SW480 (cell line): ENCODE data around the gene GMDS.

Source experiments
- DNase-seq: peaks from one replicate; pipeline ENCODE4 v3.0.0-alpha.2; 2016; ENCODE audit warnings: low spot score

Gene GMDS

DNA sequence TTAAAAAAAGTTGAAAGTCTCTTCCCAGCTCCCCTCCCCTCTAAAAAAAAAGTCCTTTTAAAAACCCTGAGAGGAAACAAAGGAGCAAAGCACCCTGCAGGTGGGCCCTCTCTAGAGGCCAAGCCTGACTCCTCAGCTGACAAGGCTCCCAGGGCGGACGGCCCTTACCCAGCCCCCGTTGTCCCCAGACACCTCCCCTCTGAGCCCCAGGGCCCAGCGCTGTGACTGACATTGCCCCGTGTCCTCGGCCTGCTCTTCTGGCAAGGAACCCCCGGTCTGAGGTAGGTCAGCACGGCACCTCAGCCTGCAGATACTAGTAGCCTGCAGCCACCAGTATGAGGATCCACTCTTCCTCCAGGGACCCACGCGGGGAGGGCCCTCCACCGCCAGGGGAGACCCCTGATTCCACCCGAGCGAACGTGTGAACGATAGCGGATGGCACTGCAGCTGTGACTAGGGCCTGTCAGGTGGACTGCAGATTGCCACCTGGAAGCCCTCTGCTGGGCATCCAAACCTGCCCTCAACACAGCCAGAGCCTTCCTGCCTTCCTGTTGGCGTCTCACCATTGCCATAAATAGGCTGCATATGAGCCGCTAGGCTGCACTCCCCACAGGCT, 601.5 kb downstream of the GMDS start:
- no peak for DNase-seq

DNA sequence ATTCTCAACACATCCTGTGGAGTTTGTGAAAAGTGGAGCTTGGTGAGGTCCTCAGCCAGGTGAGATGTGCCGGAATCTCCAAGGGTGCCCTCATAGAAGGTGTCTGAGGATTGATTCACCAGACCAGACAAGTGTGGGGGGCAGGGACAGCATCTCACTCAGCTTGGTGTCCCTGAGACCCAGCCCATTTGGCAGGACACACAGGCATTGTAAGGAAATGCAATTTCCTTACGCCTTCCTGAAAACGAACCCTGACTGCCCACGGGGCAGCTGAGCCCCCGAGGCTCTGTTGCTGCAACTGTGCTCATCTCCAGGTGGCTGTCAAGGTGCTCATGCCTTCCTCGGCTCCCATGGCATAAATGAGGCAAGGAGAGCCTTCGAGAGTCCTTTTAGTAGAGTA, 602.3 kb downstream of the GMDS start:
- no peak for DNase-seq

DNA sequence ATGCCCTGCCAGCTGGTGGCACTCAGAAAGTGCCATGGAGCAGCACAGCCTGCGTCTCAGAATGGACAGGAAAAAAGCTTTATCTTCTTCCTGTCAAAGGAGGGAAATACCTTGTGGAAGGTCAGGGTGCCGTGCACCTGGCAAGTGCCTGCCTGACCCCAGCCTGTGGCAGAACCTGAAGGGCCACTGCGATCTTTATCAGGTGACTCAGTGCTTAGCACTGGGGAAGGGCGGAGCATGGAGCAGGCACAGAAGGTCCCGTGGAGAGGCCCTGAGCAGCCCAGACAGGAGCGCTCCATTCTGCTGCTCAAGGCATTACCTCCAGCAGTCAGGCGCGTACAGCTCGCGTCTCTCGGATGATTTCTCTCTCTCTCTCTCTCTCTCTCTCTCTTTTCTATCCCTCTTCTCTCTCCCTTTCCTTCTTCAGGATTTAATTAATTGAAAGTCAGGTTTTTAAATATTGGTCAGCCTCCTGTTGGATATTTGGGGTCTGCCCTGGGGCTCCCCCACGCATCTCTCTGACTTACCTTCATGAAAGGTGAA, 604.0 kb downstream of the GMDS start:
- peak; percentile 50 for DNase-seq

DNA sequence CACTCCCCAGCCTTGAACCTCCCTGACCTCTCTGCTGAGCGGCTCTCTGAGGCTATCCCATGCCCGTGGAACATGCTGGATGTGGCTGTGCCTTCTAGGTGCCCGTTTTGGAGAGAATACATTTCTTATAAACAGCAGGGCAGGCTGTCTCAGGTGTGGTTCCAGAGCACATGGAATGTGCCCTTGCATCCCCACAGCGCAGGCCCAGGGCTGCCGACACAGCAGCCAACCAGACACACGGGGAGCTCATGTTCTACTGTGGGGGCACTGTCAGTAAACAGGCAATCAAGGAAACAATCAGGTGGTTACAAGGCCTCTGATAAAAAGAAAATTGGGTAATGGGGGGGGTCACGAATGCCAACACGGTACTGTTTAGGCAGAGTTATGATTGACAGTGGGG, 604.9 kb downstream of the GMDS start:
- no peak for DNase-seq

DNA sequence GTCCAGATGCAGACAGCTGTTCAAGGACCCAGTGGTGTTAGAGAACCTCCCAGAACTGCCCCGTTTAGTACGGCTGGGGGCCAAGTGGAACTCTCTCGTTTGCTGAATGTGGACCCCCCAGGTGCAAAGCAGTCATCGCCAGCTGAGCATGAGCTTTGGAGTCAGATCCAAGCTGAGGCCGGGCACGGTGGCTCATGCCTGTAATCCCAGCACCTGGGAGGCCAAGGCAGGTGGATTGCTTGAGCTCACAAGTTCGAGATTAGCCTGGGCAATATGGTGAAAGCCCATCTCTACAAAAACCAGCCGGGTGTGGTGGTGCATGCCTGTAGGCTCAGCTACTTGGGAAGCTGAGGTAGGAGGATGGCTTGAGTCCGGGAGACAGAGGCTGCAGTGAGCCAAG, 606.0 kb downstream of the GMDS start:
- DNase-seq, result no peak

GRCh38 chr6:1636971-1637871, 608.2 kb downstream of the GMDS start:
- DNase-seq, result peak; percentile 69

DNA sequence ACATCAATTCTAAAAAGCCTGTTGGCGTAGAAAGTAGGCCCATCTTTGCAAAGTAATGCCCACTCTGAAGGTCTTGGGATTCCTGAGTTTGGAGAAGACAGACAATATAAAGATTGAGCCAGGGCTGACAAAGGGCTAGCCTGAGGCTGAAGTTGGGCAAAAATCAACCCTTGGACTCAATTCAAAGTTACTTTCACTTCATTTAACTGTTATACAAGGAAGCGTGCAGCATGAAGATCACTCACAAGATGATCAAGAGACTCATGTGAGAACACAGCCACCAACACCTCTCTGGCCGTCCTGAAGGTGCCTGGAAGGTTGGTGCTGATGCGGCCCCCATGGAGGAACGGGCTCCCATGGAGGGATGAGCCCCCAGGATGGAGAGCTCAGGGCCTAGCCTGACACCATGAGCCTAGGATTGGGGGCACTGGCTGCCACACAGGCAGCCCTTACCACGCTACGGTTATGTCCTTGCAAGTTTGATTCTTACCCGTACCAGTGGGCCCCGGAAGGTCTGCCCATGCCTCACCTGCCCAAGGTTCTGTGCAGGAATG, 609.1 kb downstream of the GMDS start:
- no peak for DNase-seq

- DNase-seq, result no peak
Observed at GRCh38 chr6:1635305-1636010, 609.9 kb downstream of the GMDS start.

- DNase-seq, result no peak
Observed at GRCh38 chr6:1634081-1634480, 611.3 kb downstream of the GMDS start.

DNA sequence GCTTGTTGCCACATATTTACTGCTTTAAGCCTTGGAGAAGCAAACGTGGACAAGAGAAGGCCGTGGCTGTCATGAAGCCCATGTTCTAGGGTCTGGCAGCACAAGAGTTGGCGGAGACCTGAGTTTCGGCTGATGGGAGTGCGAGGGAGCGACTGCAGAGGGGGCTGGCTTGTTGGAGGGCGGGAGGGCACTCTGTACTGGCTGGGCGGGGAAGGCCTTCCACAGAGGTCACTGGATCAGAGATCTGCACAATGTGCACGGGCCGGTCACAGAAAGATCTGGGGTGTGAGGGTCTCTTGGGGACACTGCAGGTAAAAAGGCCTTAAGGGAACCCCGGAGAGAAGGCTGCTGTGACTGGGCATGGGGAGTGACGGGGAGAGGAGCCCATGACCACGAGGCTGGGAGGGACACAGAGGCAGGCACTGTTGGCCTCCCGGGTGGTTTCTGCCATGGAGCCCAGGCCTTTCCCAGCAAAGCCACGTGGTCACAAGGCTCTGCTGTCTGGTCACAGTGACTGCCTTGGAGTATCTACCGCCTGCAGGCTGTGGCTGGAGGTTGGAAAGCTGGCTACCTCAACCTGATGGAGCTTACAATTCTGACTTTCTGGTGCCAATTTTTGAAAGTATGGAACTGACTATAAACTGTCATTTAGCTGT, 611.9 kb downstream of the GMDS start:
- no peak for DNase-seq

DNA sequence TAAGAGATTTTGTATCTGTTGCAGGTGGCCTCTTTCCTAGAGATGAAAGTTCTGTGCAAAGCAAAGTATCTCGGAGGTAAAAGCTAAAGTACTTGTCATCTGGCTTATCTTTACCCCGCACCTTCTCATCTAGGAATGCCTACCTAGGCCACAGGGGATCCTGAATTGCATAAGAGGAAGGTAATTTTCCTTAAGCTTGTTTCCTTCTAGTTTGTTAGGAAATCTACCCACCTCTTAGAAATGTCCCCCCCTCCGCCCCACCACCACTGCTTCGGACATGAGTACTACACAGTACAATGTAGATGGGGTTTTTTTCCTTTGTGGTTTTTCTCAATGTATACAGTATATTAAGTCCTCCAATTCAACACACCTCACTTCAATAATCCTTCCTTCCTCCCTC, 614.2 kb downstream of the GMDS start:
- no peak for DNase-seq

DNA sequence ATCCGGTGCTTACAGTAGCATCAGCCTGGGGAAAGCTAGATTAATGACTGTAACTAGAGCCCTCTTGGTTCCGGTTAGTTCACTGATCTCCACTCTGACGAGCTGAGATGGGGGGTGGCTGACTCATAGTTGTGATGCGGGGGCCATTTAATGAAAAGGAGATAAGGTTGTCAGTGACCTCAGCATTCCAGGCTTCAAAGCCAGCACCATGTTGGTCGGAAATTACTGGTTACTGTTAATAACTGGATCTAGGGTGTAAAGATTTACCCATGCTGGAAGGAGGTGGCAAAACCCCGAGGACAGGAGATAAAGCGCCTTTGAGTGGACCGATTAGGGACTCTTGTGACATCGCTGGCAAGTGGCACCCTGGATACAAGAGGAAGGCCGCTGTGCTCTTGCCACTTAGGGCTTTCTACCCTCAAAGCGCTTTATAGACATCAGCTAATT, 614.6 kb downstream of the GMDS start:
- peak; percentile 89 for DNase-seq

GRCh38 chr6:1630212-1630770, 615.1 kb downstream of the GMDS start:
- no peak for DNase-seq

- no peak for DNase-seq
Observed at GRCh38 chr6:1629316-1629715, 616.1 kb downstream of the GMDS start.

GRCh38 chr6:1627827-1628560, 617.4 kb downstream of the GMDS start:
- DNase-seq, result no peak

GRCh38 chr6:1626481-1626880, 618.9 kb downstream of the GMDS start:
- no peak for DNase-seq

GRCh38 chr6:1625794-1626435, 619.5 kb downstream of the GMDS start:
- no peak for DNase-seq

DNA sequence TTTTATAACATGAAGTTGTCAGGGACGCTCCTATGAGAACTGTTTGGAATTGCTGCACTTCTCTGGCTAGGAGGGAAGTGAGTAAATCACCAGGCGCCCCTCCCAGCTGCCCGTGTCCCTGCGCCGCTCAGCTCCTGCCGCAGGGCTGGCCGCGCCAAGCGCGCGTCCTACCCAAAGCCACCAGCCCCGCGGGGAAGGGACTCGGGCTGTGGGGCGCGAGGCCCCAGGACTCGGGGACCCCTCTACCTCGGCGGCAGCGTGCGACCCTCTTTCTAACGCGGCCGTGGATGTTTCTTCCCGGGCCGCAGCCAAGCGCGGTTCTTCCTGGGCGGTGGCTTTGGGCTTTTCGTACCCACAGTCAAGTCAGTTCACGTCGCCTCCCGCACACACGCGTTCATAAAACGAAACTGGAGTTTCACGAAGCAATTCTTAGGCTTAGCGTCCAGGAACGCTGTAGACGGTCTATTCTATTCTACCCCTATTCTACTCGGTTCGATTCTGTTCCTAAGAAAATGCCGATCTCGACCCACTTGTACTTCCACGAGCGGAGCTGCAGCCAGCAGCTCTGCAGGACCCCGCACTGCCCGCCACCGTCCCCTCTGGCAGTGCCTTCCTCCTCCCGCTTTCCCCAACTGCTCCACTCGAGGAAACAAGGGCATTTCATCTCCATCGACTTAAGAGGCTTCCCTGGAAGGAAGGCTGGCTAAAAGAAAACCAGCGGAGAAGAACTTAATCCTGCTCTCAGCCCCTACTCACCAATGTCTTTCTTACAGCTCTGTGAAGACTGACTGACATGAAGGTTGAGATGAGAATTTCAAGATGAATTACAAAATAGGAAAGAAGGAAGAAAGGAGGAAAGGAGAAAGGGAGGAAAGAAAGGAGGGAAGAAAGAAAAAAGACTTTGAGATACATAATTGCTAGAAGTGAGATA, 620.3 kb downstream of the GMDS start:
- DNase-seq, result no peak
